ENCODE measurements around the gene AFTPH. TPM values are rescaled to one million over a fixed set of nuclear protein-coding genes. Genes with fewer than 3 reads are reported as not detected.
A peak's percentile ranks its signal among the peaks of the same experiment; 100 is the strongest.

The AFTPH gene
- total and polyA plus RNA-seq, 4 donors = 27.0 to 78.1 (median 35.0) TPM

GRCh38 chr2:64540615-64541014, 16.5 kb downstream of the AFTPH start:
- H3K4me3 ChIP-seq = no peak overlapping the region
- H3K27ac ChIP-seq (ENCODE audit: low read depth in 1 of 2, low read length in 1 of 2) = no peak overlapping the region
- H3K4me1 ChIP-seq (ENCODE audit: control insufficient read depth in 5 of 5, insufficient read depth in 5 of 5, low read length in 5 of 5) = peaks cover 0 to 26% (median 2%) of the 10 kb centered on the region in 5 donors
- DNase-seq (no peak), ATAC-seq (ENCODE audit: insufficient read depth, low FRiP score) (no peak)
- H3K9ac ChIP-seq (ENCODE audit: insufficient read depth in 1 of 2, low read length in 2 of 2) = no peak overlapping the region
- TF ChIP-seq CTCF (IDR thresholded peaks at IDR 0.05; ENCODE audit: control extremely low read depth, extremely low read depth) = no peak
- no peaks in the 10 kb centered on the region for H3K27me3 ChIP-seq (ENCODE audit: control insufficient read depth in 3 of 3, insufficient read depth in 3 of 3, low read length in 2 of 3)
- H3K9me3 ChIP-seq (ENCODE audit: control insufficient read depth in 4 of 4, insufficient read depth in 3 of 4, low read length in 3 of 4) = no peaks in the 10 kb centered on the region
- 78 to 81% methylated on average over 3 of the region's 3 CpGs for WGBS, 2 donors
- H3K36me3 ChIP-seq (ENCODE audit: control insufficient read depth in 4 of 4, insufficient read depth in 4 of 4, low read length in 4 of 4) = no peaks in the 10 kb centered on the region

GRCh38 chr2:64541547-64541946, 17.4 kb downstream of the AFTPH start:
- Histone ChIP-seq H3K27ac (ENCODE audit: low read depth in 1 of 2, low read length in 1 of 2) (no peak overlapping the region), H3K4me1 (ENCODE audit: control insufficient read depth in 5 of 5, insufficient read depth in 5 of 5, low read length in 5 of 5) (peaks cover 0 to 26% (median 2%) of the 10 kb centered on the region in 5 donors), H3K4me3 (no peak overlapping the region), H3K9me3 (ENCODE audit: control insufficient read depth in 4 of 4, insufficient read depth in 3 of 4, low read length in 3 of 4) (no peaks in the 10 kb centered on the region), H3K9ac (ENCODE audit: insufficient read depth in 1 of 2, low read length in 2 of 2) (no peak overlapping the region), H3K36me3 (ENCODE audit: control insufficient read depth in 4 of 4, insufficient read depth in 4 of 4, low read length in 4 of 4) (no peaks in the 10 kb centered on the region), H3K27me3 (ENCODE audit: control insufficient read depth in 3 of 3, insufficient read depth in 3 of 3, low read length in 2 of 3) (no peaks in the 10 kb centered on the region)
- TF ChIP-seq CTCF (IDR thresholded peaks at IDR 0.05; ENCODE audit: control extremely low read depth, extremely low read depth) = no peak
- ATAC-seq (ENCODE audit: insufficient read depth, low FRiP score) = no peak
- DNase-seq = no peak
- WGBS, 2 donors = 88 to 96% methylated on average over 2 of the region's 2 CpGs

- ATAC-seq (ENCODE audit: insufficient read depth, low FRiP score) = no peak
- Histone ChIP-seq H3K27me3 (ENCODE audit: control insufficient read depth in 3 of 3, insufficient read depth in 3 of 3, low read length in 2 of 3) (no peaks in the 10 kb centered on the region), H3K36me3 (ENCODE audit: control insufficient read depth in 4 of 4, insufficient read depth in 4 of 4, low read length in 4 of 4) (no peaks in the 10 kb centered on the region), H3K4me1 (ENCODE audit: control insufficient read depth in 5 of 5, insufficient read depth in 5 of 5, low read length in 5 of 5) (peaks cover 0 to 26% (median 2%) of the 10 kb centered on the region in 5 donors), H3K27ac (ENCODE audit: low read depth in 1 of 2, low read length in 1 of 2) (no peak overlapping the region), H3K9me3 (ENCODE audit: control insufficient read depth in 4 of 4, insufficient read depth in 3 of 4, low read length in 3 of 4) (no peaks in the 10 kb centered on the region), H3K9ac (ENCODE audit: insufficient read depth in 1 of 2, low read length in 2 of 2) (no peak overlapping the region), H3K4me3 (no peak overlapping the region)
- DNase-seq = peak in 1 of 3 donors; percentile 28
- no peak for TF ChIP-seq CTCF (IDR thresholded peaks at IDR 0.05; ENCODE audit: control extremely low read depth, extremely low read depth)
- WGBS, 2 donors = 59 to 86% methylated on average over 5 of the region's 5 CpGs
Observed at GRCh38 chr2:64542071-64543007, 18.2 kb downstream of the AFTPH start.
